Fibroblast of skin of left biceps (primary cell): ENCODE results near the gene RRP12.
"Not testable (repeated sequence)": the region's sequence is repeated elsewhere in the genome, so short reads cannot be mapped to it uniquely, and the experiment has no call there.

Source experiments
- DNase-seq, 2 experiments: peaks; one replicate each; pipeline ENCODE4 v3.0.0-alpha.2; 2013; ENCODE audit warnings: low read depth in 2 of 2

RRP12 gene

DNA sequence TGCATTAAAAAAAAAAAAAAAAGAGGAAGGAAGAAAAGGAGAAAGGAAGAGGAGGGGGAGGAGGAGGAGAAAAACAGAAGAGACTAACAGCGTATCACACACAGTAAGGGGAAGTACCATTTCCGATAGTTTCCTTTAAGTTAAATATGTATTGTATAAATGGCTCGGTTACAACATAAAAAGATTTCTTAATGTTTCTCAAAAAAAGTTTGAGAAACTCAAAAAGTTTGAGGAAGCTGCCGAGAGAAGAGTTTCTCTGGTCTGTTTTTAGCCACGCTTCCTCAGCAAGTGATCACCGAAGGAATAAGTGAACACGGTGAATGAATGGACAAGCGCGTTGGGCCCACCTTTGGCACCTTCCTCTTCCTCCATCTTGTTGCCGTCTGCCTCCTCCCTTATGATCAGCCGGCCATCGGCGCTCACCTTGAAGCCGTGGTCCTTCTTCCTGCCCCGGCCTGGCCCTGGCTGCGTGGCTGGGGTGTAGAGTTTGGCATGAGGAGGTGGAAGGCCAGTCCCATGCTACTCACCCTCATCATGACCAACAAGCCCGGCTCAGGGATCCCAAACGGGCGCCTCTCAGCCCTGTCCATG lies 35.3 kb downstream of the RRP12 start:
- no peak for DNase-seq

DNA sequence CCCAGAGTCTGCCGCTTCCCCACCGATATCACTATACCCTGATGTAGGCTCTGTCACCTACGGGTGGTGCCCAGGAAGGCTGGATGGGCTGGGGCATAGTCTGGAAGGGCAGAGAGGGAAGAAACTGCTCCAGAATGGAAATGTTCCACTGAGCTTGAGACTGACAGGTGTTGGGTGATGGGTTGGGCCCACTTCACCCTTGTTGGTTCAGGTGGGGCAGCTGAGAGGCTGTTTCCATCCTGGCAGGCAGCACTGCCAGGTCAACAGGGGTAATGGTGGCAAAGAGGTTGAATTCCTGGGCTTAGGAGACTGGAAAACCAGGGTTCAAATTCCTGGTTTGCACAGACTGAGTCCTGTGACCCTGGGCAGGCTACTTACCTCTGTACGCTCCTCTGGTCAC lies 38.1 kb downstream of the RRP12 start:
- DNase-seq = no peak

DNA sequence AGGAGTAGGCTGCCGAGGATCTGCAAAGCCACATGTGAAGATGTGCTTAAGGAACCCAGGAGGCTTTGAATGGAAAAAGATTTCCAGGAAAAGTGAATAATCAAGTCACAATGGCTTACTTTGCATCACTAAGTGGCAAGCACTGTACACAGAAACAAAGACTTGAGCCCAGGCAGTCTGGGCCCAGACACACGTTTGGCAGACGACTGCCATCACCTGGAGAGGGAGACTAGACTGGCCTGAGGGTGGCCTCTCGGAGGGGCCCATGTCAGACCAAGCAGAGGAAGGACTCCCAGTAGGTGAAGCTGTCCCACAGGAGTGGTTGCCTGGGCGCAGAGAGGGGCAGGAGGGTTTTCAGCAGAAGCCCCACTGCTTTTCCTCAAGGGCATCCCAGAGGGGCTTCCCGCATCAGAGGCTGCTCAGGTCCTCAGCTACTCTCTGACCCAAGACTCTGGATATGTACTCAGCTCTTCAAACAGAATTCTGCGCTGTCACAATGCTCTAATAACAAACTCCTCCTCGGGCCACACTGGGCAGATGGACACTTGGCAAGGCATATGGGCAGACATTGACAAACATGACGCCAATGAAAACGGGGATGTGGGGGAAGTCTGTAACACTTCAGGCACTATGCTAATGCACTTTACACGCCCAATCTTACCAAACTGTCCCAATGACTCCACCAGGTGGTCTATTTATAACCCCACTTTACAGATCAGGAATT lies 38.7 kb downstream of the RRP12 start:
- DNase-seq = no peak

DNA sequence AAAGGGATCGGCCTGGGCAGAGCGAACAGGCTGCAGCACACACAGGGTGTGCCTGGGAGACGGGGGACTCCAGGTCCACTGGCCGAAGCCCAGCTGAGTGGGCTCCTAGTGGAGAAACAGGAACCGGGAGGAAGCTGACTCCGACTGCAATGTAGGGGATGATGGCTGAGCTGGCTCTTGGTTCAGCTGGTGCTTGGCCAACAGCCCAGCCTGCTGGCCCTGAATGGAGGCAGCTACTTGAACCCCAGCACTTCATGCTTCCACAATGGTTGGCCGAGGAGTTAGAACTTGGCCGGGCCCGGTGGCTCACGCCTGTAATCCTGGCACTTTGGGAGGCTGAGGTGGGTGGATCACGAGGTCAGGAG lies 39.6 kb downstream of the RRP12 start:
- DNase-seq = no peak

DNA sequence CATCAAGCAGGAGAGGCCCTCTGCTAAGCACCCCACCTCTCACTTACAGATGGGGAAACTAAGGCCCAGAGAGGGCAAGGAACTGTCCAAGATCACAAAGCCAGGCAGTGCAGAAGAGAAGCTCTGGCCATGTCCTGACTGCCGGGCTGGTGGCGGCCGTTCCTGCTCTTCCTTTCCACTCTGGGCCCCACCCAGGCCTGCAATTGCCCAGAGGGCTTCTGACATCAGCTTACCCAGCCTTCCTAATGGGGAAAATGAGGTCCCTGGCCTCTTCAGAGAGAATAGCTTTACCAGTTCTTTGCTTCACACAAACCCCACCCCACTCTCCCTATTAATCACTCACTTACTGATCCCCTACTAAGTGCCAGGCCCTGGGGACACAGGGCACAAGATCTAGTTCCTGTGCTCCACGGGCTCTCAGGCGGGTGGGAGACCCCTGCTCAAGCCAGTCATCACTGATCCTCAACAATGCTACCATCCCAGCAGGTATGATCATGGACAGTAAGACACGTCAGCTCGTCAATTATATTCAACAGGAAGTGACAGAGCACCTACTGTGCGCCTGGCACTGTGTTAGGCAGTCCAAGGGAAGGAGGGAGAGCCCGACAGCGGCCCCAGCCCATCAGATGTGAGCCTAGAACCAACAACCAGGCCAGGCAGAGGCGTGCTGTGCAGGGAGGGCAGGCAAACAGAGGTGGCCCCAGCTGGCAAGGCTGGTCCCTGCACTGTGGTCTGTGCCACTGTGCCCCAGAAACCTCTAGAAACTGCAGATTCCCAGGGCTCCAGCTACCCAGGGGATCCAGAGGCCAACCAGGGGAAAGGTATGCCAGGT lies 40.2 kb downstream of the RRP12 start:
- no peak for DNase-seq

DNA sequence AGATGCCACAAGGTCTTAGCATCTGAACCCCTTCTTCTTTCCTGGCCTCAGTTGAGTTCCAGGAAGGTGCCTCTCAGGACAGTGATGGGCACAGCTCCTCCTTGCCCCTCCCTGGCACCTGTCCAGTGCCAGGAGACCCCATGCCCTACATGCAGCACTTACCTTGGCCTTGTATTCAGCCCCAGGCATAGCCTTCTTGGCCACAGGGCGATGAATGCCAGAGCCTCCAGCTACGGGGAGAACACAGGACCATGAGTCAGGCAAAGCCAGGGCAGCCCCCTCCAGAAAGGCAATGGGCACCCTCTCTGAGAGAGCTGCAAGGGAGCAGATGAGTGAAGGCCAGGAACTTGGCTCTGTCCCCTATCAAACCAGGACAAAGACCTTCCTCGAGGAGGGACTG lies 42.4 kb downstream of the RRP12 start:
- DNase-seq = no peak

DNA sequence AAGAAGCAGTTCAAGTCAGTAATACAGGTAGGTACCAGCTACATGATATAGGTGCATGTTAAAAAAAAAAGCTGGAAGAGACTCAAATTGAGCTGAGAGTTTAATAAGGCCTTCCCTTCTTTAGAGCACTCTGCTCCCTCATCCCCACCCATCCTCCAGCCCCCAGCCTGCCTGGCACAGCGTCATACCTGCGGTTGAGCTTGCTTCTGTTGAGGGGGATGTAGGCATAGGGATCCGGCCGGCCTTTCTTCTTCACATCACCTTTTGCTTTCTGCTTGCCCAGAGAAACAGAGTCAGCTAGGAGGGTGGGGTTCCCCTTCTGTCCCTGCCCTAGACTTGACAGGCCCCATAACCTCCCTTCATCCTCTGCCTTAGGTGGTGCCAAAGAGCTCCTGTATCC lies 42.8 kb downstream of the RRP12 start:
- no peak for DNase-seq

DNA sequence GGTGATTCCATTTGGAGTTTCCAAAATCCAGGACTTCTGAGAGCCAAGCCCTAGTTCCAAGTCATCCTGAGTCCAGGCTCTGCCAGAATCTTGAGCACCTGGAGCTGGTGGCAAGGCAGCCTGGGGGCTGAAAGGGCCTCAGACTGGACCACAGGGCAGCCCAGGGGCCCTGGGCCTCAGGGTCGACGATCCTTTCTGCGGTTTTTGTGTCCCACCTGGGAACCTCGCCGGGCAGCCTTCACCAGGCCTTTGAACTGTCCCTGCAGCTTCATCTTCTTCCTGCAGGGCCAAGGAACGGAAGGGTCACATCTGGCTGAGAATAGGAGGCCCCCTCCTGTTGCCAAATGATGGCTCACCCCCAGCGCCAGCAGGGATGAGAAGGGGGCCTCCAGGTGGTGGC lies 44.2 kb downstream of the RRP12 start:
- DNase-seq = no peak

DNA sequence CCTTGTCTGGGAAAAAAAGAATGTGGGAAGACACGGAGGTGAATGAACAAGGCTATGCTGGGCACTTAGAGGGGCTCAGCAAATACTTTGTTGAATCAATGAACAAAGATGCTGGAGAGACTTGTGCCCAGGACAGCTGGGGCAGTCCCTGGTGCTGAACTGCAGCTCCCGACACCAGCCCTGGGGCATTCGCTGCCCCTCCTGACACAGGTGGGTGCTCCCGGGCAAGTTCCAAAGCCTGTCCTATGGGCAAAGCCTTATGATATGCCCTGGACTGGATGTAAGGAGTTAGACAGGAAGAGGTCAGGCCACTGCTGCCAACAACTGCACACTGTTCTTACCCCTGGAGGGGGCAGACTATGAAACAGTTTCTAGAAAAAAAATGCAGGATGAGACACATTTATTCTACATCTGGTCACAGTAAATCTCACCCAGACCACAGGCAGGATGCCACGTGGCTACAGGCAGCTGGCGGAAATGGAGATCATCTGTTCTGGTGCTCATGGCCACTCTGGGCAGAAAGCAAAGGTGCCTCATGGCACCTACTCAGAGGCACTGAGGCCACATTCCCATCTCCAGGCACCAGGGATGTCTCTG lies 44.7 kb downstream of the RRP12 start:
- no peak for DNase-seq

DNA sequence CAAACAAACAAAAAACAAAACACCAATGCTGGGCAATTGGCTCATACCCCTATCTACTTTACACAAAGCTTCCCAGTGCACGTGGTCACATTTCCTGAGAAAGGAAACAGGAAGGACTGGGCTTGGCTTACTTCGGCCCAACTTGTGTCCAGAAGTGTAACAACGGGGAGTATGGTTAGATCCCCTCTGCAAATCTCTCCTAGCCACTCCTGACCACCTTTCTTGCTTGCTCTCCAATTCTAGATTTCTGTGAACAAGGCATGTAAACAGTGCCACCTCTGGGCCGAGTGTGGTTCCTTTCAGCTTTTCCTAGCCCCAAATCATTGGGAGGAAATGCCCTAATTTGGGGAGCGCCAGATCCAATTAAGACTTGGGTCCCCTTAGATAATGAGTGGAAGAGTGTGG lies 45.6 kb downstream of the RRP12 start:
- no peak for DNase-seq

DNA sequence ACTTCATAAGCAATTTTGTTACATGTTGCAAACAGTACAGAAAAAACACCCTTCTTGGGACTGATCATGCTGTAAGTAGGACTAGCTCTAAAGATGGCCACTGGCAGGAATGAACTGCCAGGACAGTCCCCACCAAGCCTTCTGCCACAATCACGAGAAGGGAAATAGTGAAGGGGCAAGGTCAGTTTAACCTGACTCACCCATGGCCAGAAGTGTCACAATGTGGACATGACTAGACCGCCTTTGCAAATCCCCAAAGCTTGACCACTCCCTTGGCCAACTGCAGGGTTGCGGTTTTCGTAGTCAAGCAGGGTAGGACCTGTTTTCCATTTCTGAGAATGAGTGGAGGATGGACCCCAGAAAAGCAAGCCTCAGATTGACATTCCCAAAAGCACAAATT lies 47.2 kb downstream of the RRP12 start:
- DNase-seq = no peak

DNA sequence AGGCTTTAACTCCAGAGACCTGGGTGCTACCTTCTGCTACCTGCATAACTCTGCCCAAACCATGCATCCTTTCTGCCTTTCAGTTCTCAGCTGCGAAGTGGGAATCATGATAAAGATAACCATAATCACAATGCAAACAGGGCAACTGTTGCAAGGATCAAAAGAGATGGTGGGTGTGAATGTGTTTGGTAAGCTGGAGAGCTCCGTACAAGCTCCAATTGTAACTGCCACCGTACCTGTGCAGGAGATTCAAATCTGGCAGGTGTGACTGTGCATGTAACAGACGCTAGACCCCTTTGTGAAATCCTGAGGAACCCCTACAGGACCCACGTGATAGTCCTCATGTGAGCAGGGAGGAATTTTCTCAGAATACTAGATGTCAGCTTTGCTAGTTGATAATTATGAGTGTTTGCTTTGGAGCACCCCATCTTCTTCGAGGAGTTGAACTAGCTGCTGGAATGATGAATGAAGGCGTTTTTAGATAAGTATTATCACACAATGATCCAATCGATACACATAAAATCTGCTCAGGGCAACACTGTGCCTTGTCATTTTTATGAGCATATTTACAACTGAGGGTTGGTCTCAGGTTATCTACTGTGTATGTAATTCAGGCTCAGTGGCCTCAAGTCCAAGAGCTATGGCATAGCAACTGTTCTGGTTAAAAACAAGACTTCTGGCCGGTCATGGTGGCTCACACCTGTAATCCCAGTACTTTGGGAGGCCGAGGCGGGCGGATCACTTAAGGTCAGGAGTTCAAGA lies 51.2 kb downstream of the RRP12 start:
- DNase-seq = no peak

DNA sequence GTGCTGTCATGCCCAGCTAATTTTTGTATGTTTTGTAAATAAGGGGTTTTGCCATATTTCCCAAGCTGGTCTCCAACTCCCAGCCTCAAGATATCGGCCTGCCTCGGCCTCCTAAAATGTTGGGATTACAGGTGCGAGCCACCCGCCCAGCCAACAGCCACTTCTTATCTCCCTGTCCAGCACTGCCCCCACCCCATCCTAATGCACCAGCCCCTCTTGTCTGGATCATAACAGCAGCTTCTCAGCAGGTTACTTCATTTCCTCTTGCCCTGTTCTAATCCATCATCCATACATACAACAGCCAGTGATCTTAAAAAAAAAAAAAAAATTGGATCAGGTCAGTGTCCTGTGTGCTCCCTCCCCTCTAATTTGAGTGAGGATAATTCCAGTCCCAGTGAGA lies 53.8 kb downstream of the RRP12 start:
- no peak for DNase-seq

DNA sequence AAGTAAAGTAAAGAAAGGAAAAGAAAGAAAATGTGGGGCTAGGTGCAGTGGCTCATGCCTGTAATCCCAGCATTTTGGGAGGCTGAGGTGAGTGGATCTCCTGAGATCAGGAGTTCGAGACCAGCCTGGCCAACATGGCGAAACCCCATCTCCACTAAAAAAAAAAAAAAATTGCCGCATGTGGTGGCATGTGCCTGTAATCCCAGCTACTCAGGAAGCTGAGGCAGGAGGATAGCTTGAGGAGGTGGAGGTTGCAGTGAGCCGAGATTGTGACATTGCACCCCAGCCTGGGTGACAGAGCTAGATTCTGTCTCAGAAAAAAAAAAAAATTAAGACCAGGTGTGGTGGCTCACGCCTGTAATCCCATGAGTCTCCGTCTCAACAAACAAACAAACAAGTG lies 57.5 kb downstream of the RRP12 start:
- not testable (repeated sequence) for DNase-seq

DNA sequence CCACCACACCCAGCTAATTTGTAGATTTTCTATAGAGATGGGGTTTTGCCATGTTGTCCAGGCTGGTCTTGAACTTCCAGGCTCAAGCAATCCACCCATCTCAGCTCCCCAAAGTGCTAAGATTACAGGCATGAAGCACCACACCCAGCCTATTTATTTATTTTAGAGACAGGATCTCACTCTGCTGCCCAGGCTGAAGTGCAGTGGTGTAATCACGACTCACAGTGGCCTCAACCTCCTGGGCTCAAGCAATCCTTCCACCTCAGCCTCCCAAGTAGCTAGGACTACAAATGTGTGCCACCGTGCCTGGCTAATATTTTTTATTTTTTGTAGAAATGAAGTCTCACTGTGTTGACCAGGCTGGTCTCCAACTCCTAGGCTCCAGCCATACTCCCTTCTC lies 59.7 kb downstream of the RRP12 start:
- no peak for DNase-seq

DNA sequence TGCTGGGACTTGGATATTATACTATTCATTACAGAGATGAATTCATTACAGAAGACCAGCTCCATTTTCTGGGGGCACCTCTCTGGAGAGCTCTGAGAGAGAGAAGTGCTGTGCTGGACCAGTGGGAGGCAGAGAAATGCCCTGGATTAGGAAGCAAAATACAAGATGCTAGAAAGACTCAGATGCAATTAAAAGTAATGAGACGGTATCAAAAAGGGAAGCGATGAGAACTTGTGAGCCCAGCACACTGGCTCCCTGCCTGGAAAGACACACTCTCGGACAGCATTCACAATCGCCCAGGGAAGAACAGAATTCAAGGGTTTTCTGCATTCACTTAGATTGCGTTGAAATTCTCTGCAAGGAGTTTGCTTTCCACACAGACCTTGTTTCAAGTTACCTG lies 63.1 kb downstream of the RRP12 start:
- DNase-seq = no peak

DNA sequence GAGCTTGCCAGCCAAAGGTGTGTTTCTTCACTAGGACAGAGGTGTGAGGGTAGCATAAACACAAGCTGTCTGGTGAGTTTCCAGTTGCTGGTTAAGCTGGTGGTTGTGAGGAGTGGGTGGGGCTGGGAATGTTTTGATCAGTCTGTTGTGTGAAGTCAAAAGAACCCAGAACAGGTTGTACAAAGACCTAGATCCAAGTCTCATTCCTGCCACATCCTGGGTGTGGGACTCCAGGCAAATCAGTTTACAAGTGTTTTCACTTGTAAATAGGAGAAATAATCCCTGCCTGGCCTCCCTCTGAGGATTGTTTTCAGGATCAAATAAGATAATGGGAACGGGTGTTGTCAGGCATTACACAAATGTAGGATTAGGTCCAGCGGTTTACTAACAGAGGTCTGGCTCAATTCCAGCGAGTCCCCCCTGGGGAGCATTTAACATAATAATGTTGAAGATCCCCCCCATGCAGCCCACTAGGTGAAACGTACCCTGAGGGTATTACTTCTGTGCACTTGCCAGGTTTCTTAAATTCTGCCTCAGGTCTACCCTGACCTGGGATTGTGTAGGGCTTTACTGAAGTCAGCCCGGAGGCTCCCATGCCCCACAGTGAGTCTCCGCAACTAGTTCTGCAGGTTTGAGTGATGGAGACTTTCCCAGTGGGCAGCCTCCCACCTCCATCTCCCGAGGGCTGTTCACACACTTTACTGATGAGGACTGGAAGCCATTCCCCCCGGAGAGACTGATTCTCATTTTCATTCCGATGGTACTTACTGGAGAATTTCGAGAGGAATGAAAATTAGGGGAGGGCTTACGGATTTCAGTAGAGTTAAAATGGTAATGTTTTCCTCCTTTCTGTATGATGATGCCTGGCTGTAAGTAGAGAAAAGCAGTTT lies 64.0 kb downstream of the RRP12 start:
- no peak for DNase-seq

DNA sequence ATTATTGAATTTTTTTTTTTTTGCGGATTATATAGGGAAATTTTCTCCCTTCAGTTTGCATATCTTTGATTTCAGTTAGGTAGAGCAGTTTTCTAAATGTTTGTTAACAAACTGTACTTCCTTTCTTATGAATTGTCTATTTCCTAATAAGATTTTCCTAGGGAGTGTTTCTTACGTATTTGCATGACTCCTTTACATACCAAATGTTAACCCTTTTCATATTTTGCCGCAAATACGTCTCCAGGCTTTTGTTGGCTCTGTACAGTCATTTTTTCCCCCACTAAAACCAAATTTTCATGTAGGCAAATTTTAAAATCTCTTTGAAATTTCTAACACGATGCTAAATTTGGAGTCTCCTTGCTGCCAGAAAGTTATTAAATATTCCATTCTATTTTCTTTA lies 64.7 kb downstream of the RRP12 start:
- DNase-seq = no peak

DNA sequence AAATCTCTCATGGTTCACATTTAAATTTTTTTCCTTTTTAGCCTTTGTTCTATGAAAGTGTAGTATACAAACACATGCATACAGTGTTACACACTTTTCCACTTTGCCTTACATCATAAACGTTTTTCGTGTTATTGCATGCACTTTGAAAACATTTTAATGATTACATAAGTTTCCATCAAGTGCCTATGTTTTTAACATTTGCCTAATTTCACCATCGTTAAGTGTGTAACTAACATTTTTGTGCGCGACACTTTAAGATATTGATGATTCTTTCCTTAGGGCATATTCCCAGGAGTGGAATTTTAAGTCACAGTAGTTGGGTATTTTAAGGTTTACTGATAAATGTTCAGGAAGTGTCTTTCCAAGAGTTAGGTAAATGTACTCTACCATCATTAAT lies 65.1 kb downstream of the RRP12 start:
- DNase-seq = no peak

DNA sequence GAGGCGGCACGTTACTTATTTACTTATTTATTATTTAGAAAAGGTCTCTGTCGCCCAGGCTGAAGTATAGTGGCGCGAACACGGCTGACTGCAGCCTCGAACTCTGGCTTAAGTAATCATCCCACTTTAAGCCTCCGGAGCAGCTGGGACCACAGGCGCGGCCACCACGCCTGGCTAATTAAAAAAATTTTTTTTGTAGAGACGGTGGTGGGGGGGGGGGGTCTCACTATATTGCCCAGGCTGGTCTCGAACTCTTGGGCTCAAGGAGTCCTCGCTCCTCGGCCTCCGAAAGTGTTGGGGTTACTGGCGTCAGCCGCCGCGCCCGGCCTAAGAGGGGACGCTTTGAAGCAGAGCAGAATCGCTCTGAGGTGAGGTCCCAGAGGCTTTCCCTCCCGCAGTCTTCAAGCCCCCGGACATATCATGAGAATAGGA lies 65.9 kb downstream of the RRP12 start:
- DNase-seq = no peak
